HepG2 (cell line): ENCODE measurements around the gene PSMC5. TPM values are rescaled to one million over a fixed set of nuclear protein-coding genes. Genes with fewer than 3 reads are reported as not detected.

Experiments
- ARNT2 ChIP-seq: sonication (generic); formaldehyde crosslinking; IDR thresholded peaks from 2 replicates; pipeline ENCODE4 v1.8.0; 2022; ENCODE audit warnings: mild to moderate bottlenecking, low read depth, missing genetic modification reagents, moderate library complexity
- BORCS8-MEF2B ChIP-seq: sonication (generic); formaldehyde crosslinking; IDR thresholded peaks from 2 replicates; pipeline ENCODE4 v1.8.0; 2022; ENCODE audit warnings: mild to moderate bottlenecking, missing genetic modification reagents
- HIVEP1 ChIP-seq: sonication (generic); formaldehyde crosslinking; IDR thresholded peaks from 2 replicates; pipeline ENCODE4 v1.4.0; 2020; ENCODE audit warnings: mild to moderate bottlenecking, missing genetic modification reagents
- KDM5B ChIP-seq: sonication (generic); formaldehyde crosslinking; IDR thresholded peaks from 2 replicates; pipeline ENCODE4 v1.4.0; 2020; ENCODE audit warnings: missing genetic modification reagents, mild to moderate bottlenecking, borderline replicate concordance
- MAFG ChIP-seq: sonication (generic); formaldehyde crosslinking; IDR thresholded peaks from 2 replicates; pipeline ENCODE4 v1.5.1; 2020; ENCODE audit warnings: mild to moderate bottlenecking, missing genetic modification reagents
- NAIF1 ChIP-seq: sonication (generic); formaldehyde crosslinking; IDR thresholded peaks from 2 replicates; pipeline ENCODE4 v1.5.0; 2020; ENCODE audit warnings: mild to moderate bottlenecking, missing genetic modification reagents, borderline replicate concordance
- PHF5A ChIP-seq: IDR thresholded peaks from one replicate; pipeline ENCODE4 v1.6.1; 2018; ENCODE audit warnings: low read depth, missing genetic modification reagents; ENCODE audit not compliant: unreplicated experiment
- SP5 ChIP-seq: IDR thresholded peaks from 2 replicates; pipeline ENCODE4 v1.6.1; 2016; ENCODE audit warnings: low read depth, borderline replicate concordance
- SPEN ChIP-seq: sonication (generic); formaldehyde crosslinking; IDR thresholded peaks from 2 replicates; pipeline ENCODE4 v1.5.1; 2020; ENCODE audit warnings: low read depth, mild to moderate bottlenecking, missing genetic modification reagents
- TBX3 ChIP-seq: fragments of 450-650 bp; IDR thresholded peaks from 2 replicates; pipeline ENCODE4 v1.6.1; 2017; ENCODE audit warnings: antibody characterized with exemption, mild to moderate bottlenecking, inconsistent platforms, borderline replicate concordance
- ZFAT ChIP-seq: sonication (generic); formaldehyde crosslinking; conservative IDR thresholded peaks from 2 replicates; pipeline ENCODE4 v1.8.1; 2023; ENCODE audit warnings: missing genetic modification reagents, inconsistent platforms
- ZFYVE20 ChIP-seq: sonication (generic); formaldehyde crosslinking; IDR thresholded peaks from 2 replicates; pipeline ENCODE4 v1.8.0; 2023; ENCODE audit warnings: low read depth, mild to moderate bottlenecking, moderate library complexity, missing genetic modification reagents, borderline replicate concordance
- ZNF724P ChIP-seq: sonication (generic); formaldehyde crosslinking; IDR thresholded peaks from 2 replicates; pipeline ENCODE4 v1.8.0; 2022; ENCODE audit warnings: missing genetic modification reagents, borderline replicate concordance
- ZNF788 ChIP-seq: sonication (generic); formaldehyde crosslinking; IDR thresholded peaks from 2 replicates; pipeline ENCODE4 v1.5.0; 2020; ENCODE audit warnings: mild to moderate bottlenecking, missing genetic modification reagents, borderline replicate concordance
- polyA plus RNA-seq, 8 experiments: library from polyadenylated mRNA; depleted of rRNA in 3 of 8; stranded (reverse) in 7 of 8; unstranded in 1 of 8; fragments of >200 nt; fragmentation: Illumina TruSeq in 4 of 8; extraction: Trizol in 4 of 8; gene quantifications; 2 replicates each; pipeline versions ENCODE4 v1.2.1 to v1.2.3, GENCODE V29; 2011 to 2016; ENCODE audit warnings: low read depth in 4 of 8, missing spikeins in 1 of 8, mixed read lengths in 1 of 8; ENCODE audit not compliant: insufficient read depth in 1 of 8
- total RNA-seq, 5 experiments: library from RNA; depleted of rRNA; stranded (reverse); fragments of >200 nt; fragmentation: Illumina TruSeq; extraction: Trizol; gene quantifications; 2 replicates each; pipeline ENCODE4 v1.2.3, GENCODE V29; 2016; ENCODE audit warnings: low read depth in 1 of 5
- TF ChIP-seq, protein P1 (sequence below): sonication (generic); formaldehyde crosslinking; IDR thresholded peaks from 2 replicates; pipeline ENCODE4 v1.4.0; 2020; ENCODE audit warnings: mild to moderate bottlenecking, missing genetic modification reagents
- TF ChIP-seq, protein P2 (sequence below): sonication (generic); formaldehyde crosslinking; IDR thresholded peaks from 2 replicates; pipeline ENCODE4 v1.4.0; 2020; ENCODE audit warnings: mild to moderate bottlenecking, missing genetic modification reagents
- TF ChIP-seq, protein P3 (sequence below): sonication (generic); formaldehyde crosslinking; IDR thresholded peaks from 2 replicates; pipeline ENCODE4 v1.5.1; 2020; ENCODE audit warnings: mild to moderate bottlenecking, missing genetic modification reagents, moderate library complexity
- TF ChIP-seq, protein P4 (sequence below): sonication (generic); formaldehyde crosslinking; conservative IDR thresholded peaks from 2 replicates; pipeline ENCODE4 v1.8.1; 2023; ENCODE audit warnings: missing genetic modification reagents

Gene PSMC5
- total and polyA plus RNA-seq, 2 of the 13 experiments (the other 11 are each of a cell fraction or from before 2014, with no cell fraction given), result 35.3 to 128 TPM

DNA sequence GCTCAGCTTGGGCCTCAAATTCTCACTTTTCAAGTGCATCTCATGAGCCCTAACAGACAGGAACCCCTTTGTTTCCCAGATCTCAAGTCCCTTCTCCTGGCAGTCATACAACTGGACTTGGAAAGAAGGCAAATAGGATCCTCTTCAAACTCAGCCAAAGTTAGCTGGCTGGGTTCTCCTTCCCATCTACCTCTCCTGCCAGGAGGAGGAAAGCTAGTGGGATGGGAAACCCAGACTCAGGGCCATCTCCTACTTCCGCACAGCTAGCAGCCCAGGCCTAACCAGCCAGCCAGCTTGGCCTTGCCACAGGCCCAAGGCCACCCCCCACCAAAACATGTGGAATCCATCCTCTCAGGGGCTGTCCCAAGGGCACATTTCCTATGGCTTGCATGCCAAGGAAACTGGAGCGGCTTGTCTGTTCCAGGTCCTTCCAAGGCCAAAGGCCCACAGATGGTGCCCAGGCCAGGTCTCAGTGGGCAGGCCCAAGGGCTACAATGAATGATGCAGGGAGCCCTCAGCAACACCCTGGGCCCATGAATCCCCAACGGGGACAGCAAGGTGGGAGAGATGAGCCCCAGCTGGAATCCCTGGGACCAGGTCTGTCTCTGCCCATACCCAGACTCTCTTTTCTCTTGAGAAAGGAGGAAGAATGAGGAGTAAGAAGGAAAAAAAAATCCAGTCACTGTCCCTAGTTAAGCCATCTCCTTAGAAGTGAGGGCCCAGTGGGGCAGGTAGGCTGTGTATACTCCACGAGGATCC lies 13.5 kb downstream of the PSMC5 start (continued):
- peak; percentile 46; the same call in 1 of the 2 replicates for TF ChIP-seq ARNT2 (CRISPR knock-in tag)
- TF ChIP-seq, protein P1, sequence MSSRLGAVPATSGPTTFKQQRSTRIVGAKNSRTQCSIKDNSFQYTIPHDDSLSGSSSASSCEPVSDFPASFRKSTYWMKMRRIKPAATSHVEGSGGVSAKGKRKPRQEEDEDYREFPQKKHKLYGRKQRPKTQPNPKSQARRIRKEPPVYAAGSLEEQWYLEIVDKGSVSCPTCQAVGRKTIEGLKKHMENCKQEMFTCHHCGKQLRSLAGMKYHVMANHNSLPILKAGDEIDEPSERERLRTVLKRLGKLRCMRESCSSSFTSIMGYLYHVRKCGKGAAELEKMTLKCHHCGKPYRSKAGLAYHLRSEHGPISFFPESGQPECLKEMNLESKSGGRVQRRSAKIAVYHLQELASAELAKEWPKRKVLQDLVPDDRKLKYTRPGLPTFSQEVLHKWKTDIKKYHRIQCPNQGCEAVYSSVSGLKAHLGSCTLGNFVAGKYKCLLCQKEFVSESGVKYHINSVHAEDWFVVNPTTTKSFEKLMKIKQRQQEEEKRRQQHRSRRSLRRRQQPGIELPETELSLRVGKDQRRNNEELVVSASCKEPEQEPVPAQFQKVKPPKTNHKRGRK (CRISPR knock-in tag), result no peak
- TF ChIP-seq KDM5B, result peak; percentile 49
- TF ChIP-seq ZNF724P (CRISPR knock-in tag), result peak; percentile 50; the same call in 1 of the 2 replicates
- TF ChIP-seq SPEN, result peak; percentile 54; the same call in 1 of the 2 replicates
- TF ChIP-seq MAFG (CRISPR knock-in tag), result no peak
- no peak for TF ChIP-seq ZFAT
- TF ChIP-seq HIVEP1 (CRISPR knock-in tag), result 0 out of 2 replicates have a peak, but pooled peaks have one; percentile 46
- TF ChIP-seq, protein P2, sequence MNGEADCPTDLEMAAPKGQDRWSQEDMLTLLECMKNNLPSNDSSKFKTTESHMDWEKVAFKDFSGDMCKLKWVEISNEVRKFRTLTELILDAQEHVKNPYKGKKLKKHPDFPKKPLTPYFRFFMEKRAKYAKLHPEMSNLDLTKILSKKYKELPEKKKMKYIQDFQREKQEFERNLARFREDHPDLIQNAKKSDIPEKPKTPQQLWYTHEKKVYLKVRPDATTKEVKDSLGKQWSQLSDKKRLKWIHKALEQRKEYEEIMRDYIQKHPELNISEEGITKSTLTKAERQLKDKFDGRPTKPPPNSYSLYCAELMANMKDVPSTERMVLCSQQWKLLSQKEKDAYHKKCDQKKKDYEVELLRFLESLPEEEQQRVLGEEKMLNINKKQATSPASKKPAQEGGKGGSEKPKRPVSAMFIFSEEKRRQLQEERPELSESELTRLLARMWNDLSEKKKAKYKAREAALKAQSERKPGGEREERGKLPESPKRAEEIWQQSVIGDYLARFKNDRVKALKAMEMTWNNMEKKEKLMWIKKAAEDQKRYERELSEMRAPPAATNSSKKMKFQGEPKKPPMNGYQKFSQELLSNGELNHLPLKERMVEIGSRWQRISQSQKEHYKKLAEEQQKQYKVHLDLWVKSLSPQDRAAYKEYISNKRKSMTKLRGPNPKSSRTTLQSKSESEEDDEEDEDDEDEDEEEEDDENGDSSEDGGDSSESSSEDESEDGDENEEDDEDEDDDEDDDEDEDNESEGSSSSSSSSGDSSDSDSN (CRISPR knock-in tag), result peak; percentile 31; the same call in 1 of the 2 replicates
- 0 out of 2 replicates have a peak, but pooled peaks have one; percentile 23 for TF ChIP-seq NAIF1 (CRISPR knock-in tag)
- TF ChIP-seq ZFYVE20 (CRISPR knock-in tag), result 0 out of 2 replicates have a peak, but pooled peaks have one; percentile 60
- no peak for TF ChIP-seq PHF5A
- TF ChIP-seq, protein P3, sequence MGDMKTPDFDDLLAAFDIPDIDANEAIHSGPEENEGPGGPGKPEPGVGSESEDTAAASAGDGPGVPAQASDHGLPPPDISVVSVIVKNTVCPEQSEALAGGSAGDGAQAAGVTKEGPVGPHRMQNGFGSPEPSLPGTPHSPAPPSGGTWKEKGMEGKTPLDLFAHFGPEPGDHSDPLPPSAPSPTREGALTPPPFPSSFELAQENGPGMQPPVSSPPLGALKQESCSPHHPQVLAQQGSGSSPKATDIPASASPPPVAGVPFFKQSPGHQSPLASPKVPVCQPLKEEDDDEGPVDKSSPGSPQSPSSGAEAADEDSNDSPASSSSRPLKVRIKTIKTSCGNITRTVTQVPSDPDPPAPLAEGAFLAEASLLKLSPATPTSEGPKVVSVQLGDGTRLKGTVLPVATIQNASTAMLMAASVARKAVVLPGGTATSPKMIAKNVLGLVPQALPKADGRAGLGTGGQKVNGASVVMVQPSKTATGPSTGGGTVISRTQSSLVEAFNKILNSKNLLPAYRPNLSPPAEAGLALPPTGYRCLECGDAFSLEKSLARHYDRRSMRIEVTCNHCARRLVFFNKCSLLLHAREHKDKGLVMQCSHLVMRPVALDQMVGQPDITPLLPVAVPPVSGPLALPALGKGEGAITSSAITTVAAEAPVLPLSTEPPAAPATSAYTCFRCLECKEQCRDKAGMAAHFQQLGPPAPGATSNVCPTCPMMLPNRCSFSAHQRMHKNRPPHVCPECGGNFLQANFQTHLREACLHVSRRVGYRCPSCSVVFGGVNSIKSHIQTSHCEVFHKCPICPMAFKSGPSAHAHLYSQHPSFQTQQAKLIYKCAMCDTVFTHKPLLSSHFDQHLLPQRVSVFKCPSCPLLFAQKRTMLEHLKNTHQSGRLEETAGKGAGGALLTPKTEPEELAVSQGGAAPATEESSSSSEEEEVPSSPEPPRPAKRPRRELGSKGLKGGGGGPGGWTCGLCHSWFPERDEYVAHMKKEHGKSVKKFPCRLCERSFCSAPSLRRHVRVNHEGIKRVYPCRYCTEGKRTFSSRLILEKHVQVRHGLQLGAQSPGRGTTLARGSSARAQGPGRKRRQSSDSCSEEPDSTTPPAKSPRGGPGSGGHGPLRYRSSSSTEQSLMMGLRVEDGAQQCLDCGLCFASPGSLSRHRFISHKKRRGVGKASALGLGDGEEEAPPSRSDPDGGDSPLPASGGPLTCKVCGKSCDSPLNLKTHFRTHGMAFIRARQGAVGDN (CRISPR knock-in tag), result peak; percentile 69
- TF ChIP-seq SP5 (CRISPR knock-in tag), result no peak
- TF ChIP-seq, protein P4, sequence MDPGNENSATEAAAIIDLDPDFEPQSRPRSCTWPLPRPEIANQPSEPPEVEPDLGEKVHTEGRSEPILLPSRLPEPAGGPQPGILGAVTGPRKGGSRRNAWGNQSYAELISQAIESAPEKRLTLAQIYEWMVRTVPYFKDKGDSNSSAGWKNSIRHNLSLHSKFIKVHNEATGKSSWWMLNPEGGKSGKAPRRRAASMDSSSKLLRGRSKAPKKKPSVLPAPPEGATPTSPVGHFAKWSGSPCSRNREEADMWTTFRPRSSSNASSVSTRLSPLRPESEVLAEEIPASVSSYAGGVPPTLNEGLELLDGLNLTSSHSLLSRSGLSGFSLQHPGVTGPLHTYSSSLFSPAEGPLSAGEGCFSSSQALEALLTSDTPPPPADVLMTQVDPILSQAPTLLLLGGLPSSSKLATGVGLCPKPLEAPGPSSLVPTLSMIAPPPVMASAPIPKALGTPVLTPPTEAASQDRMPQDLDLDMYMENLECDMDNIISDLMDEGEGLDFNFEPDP (CRISPR knock-in tag), result no peak
- TF ChIP-seq BORCS8-MEF2B, result 0 out of 2 replicates have a peak, but pooled peaks have one; percentile 5
- peak; percentile 60; the same call in 1 of the 2 replicates for TF ChIP-seq ZNF788
- TF ChIP-seq TBX3, result no peak
